Activated T-helper 1 cell treated with anti-CD3 and anti-CD28 coated beads, Interleukin-2, amount 50 U/mL, for 16 hours (primary cell): Measurements from ENCODE around the gene LRRC26.

ENCODE experiments used
- DNase-seq, 2 donors: peaks; one replicate each; pipeline ENCODE4 v3.0.0-alpha.2; 2020; ENCODE audit warnings: low read depth in 1 of 2, low spot score in 1 of 2

LRRC26 gene

GRCh38 chr9:137199411-137200121 lies 29.7 kb upstream of the LRRC26 start:
- no peak for DNase-seq

DNA sequence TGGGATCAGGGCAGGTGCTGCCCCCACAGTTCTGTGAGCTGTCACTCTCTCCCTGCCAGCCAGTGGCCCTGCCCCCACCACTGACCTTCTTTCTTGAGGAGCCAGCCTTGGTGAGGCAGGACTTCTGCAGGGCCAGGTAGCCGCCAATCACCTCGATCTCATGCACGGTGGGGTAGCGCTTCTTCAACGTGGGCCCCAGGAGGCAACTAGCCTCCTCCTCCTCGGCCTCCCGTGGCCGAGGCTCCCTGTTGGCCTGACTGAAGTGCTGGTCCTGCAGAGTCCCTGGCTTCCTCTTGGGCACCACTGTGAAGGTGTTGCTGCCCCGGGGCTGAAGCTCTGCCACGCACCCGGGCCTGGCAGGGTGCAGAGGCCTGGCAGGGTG lies 29.0 kb upstream of the LRRC26 start:
- no peak for DNase-seq

- no peak for DNase-seq
These were observed 28.4 kb upstream of the LRRC26 start for GRCh38 chr9:137198051-137198901.

- DNase-seq = no peak
These were observed 25.8 kb upstream of the LRRC26 start for GRCh38 chr9:137195525-137196220.

DNA sequence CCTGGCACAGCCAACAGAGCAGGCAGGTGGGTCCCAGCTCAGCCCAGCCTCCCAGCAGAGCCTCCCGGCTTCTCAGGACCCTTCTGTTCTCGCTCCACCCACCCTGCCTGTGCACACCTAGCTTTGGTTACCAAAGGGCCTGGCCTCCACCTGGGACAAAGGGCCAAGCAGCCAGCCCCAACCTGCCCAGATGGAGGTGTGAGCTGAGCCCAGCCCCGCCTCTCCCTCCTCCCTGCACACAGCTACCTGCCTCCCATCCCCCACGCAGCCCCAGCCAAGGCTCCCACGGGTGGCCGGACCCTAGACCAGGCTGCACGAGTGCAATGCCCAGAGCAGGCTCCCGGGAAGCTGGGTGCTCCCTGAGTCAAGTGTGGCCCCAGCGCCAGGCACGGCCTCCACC lies 25.1 kb upstream of the LRRC26 start:
- no peak for DNase-seq

- no peak for DNase-seq
These were observed 24.5 kb upstream of the LRRC26 start for GRCh38 chr9:137194388-137194787.

- DNase-seq = no peak
These were observed 23.9 kb upstream of the LRRC26 start for GRCh38 chr9:137193771-137194170.

GRCh38 chr9:137192859-137193258 lies 23.0 kb upstream of the LRRC26 start:
- DNase-seq = no peak

- DNase-seq = no peak
These were observed 22.6 kb upstream of the LRRC26 start for GRCh38 chr9:137192448-137192780.

DNA sequence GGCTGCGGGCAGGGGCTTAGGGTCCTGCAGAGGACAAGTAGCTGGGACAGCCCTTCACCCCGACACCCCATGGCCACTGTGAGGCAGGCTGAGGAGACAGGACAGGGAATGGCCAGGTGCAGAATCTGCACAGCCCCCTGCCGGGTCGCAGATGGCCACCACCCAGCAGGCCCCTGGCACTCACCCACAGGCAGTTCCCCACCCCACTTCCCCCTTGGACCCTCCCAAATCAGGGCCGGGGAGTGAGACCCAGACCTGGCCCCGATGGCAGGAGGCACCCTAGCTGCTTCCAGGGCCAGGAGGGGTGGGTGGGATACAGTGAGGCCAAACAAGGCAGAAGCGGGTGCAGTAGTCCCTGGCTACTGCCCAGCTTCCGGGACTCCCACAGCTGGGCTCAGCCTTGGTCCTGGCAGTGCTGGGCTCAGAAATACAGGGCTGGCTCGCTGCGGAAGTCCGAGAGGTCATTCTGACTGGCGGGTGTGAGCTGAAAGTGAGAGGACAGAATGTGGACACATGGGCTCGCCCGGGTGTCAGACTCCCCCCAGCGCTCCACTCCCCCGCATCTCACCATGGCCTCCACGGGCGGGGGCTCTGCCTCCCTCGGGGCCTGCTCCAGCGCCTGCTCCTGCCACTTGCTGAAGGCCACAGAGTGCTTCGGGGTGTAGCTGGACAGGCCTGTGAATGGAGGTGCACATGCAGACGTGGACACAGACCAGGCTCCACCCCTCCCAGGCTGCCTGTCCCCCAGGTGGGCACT lies 22.0 kb upstream of the LRRC26 start:
- DNase-seq = no peak

DNA sequence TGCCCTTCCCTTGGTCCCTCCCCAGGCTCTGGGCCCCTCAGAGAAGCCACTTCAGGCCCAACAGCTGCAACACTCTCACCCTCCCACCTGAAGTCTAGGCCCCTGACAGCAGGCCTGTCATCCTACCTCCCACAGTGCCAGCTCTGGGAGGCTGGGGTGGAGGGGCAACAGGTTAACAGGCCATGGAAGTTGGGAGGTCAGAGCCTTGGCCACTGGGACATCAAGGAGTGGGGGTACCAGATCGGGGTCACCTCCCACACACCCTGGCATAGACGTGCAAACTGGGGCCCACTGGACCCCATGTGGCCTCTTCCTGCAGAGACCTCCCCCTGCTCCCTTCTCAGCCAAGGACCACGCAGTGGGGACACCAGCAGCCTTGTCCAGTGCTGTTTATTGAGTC lies 21.4 kb upstream of the LRRC26 start:
- DNase-seq = no peak

GRCh38 chr9:137190315-137190856 lies 20.5 kb upstream of the LRRC26 start:
- DNase-seq = no peak

- no peak for DNase-seq
These were observed 19.7 kb upstream of the LRRC26 start for GRCh38 chr9:137189297-137190295.

GRCh38 chr9:137188490-137189296 lies 18.8 kb upstream of the LRRC26 start, which contains the start of the genes ANAPC2 and SSNA1:
Gene ANAPC2, minus strand, starts transcription at chr9:137188560. Its CDS starts 28 bp downstream, at chr9:137188532.
Gene SSNA1, plus strand, starts transcription at chr9:137188676. Its CDS starts 51 bp downstream, at chr9:137188727.
- DNase-seq = peak; percentile 88 to 91

- DNase-seq = no peak
These were observed 18.2 kb upstream of the LRRC26 start for GRCh38 chr9:137188086-137188489.

DNA sequence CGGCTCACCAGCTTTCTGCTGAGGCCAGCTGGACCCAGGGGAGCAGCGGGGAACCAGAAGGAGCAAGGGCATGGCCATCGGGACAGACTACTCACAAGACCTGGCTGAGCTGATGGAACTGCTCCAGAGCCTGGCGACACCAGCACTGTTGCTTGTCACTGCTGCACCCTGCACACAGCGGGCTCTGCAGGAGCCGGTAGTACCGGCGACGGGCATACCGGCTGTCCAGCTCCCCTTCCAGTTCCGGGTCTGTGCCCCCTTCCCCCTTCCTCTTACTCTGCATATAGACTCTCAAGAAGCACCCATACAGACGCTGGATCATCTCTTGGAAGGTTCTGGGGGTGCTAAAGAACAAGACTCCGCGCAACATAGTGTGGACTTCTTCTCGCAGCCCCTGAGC lies 17.5 kb upstream of the LRRC26 start:
- DNase-seq = no peak

- DNase-seq = no peak
These were observed 16.5 kb upstream of the LRRC26 start for GRCh38 chr9:137186385-137186784.

- DNase-seq = no peak
These were observed 16.1 kb upstream of the LRRC26 start for GRCh38 chr9:137185921-137186320.
